Common myeloid progenitor, CD34-positive (primary cell): ENCODE measurements around the gene MRTFA.
"Not testable (repeated sequence)": the region's sequence is repeated elsewhere in the genome, so short reads cannot be mapped to it uniquely, and the experiment has no call there.

Experiments
- CTCF ChIA-PET: fragments of 350-600 bp; sonication (Branson Sonifier 250); formaldehyde crosslinking; loops from one replicate; lab custom pipeline; 2021; ENCODE audit warnings: antibody characterized with exemption; lab: Charles Lee
- POLR2A ChIA-PET: fragments of 350-600 bp; sonication (Branson Sonifier 250); formaldehyde crosslinking; loops from one replicate; lab custom pipeline; 2021; ENCODE audit warnings: antibody characterized with exemption; lab: Charles Lee
- DNase-seq, 3 donors: peaks; one replicate each; pipeline versions ENCODE4 v3.0.0 to v3.0.0-alpha.2; 2013
- H3K27ac ChIP-seq, 2 experiments: 1 replicate in 1 of 2; 2 replicates in 1 of 2; pipeline ENCODE4 v1.7.0; 2013; ENCODE audit warnings: inconsistent platforms in 2 of 2, low read length in 2 of 2, mild to moderate bottlenecking in 2 of 2, low read depth in 1 of 2, moderate library complexity in 1 of 2; ENCODE audit not compliant: severe bottlenecking in 2 of 2, insufficient read depth in 1 of 2, poor library complexity in 1 of 2
- H3K27me3 ChIP-seq, 5 experiments: replicated peaks in 2 of 5; 1 replicate in 3 of 5; 2 replicates in 2 of 5; pipeline versions ENCODE4 v1.6.1 to v1.7.0; 2013; ENCODE audit warnings: low read length in 4 of 5, mild to moderate bottlenecking in 2 of 5, moderate library complexity in 2 of 5, inconsistent platforms in 1 of 5; ENCODE audit not compliant: insufficient read depth in 5 of 5, control insufficient read depth in 4 of 5
- H3K36me3 ChIP-seq, 4 experiments: 1 replicate in 2 of 4; 2 replicates in 2 of 4; pipeline versions ENCODE4 v1.6.1 to v1.7.0; 2013; ENCODE audit warnings: low read length in 3 of 4, control low read depth in 1 of 4, mild to moderate bottlenecking in 1 of 4; ENCODE audit not compliant: control insufficient read depth in 4 of 4, insufficient read depth in 4 of 4
- H3K4me1 ChIP-seq, 4 experiments: 1 replicate in 3 of 4; 2 replicates in 1 of 4; pipeline versions ENCODE4 v1.6.1 to v1.7.1; 2013; ENCODE audit warnings: low read length in 3 of 4, mild to moderate bottlenecking in 3 of 4, control low read depth in 1 of 4, inconsistent platforms in 1 of 4, moderate library complexity in 1 of 4; ENCODE audit not compliant: control insufficient read depth in 4 of 4, insufficient read depth in 4 of 4; ENCODE audit errors: control extremely low read depth in 1 of 4
- H3K4me3 ChIP-seq, 7 experiments: 1 replicate in 4 of 7; 2 replicates in 3 of 7; pipeline versions ENCODE4 v1.5.1 to v1.7.0; 2013; ENCODE audit warnings: mild to moderate bottlenecking in 7 of 7, low read length in 6 of 7, moderate library complexity in 6 of 7, inconsistent platforms in 2 of 7, low read depth in 2 of 7, control low read depth in 1 of 7; ENCODE audit not compliant: insufficient read depth in 4 of 7, control insufficient read depth in 1 of 7; ENCODE audit errors: extremely low read depth in 1 of 7
- H3K9me3 ChIP-seq, 5 experiments: 1 replicate in 4 of 5; 2 replicates in 1 of 5; pipeline versions ENCODE4 v1.6.1 to v1.7.1; 2013; ENCODE audit warnings: low read length in 4 of 5, mild to moderate bottlenecking in 2 of 5, inconsistent platforms in 1 of 5, low read depth in 1 of 5, moderate library complexity in 1 of 5; ENCODE audit not compliant: control insufficient read depth in 4 of 5, insufficient read depth in 2 of 5; ENCODE audit errors: control extremely low read depth in 1 of 5
- WGBS: methylation state at CpG from one replicate; pipeline ENCODE4 v1.1.5; 2013; ENCODE audit not compliant: insufficient coverage; 5-methylcytosine and 5-hydroxymethylcytosine counted together

MRTFA gene

GRCh38 chr22:40603088-40603605, 33.4 kb downstream of the MRTFA start:
- ChIA-PET CTCF (no interaction called here), POLR2A (no interaction called here)
- 93% methylated on average over 2 of the region's 4 CpGs for WGBS
- Histone ChIP-seq H3K9me3 (no peaks in the 10 kb centered on the region), H3K27me3 (no peaks in the 10 kb centered on the region), H3K4me3 (no peak overlapping the region), H3K36me3 (no peaks in the 10 kb centered on the region), H3K4me1 (peaks cover 0 to 5% (median under 1%) of the 10 kb centered on the region in 4 experiments), H3K27ac (no peak overlapping the region)
- no peak for DNase-seq

- no peaks in the 10 kb centered on the region for H3K27me3 ChIP-seq
- peaks cover 0 to 5% (median under 1%) of the 10 kb centered on the region in 4 experiments for H3K4me1 ChIP-seq
- DNase-seq, result no peak
Observed at GRCh38 chr22:40602231-40602630, 34.3 kb downstream of the MRTFA start.

DNA sequence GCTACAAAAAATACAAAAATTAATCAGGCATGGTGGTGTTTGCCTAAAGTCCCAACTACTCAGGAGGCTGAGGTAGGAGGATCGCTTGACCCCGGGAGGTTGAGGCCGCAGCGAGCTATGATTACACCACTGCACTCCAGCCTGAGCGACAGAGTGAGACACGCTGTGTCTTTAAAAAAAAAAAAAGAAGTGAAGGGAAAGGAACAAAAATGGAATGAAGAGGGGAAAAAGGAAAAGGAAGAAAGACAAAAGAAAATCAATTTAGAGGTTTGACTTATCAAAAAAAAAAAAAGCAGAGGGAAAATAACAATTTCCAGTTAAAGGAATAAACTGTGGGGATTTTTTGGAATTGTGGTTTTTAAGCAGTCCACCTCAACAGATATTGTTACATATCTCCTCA, 36.8 kb downstream of the MRTFA start:
- no peaks in the 10 kb centered on the region for H3K36me3 ChIP-seq
- DNase-seq, result no peak
- H3K4me1 ChIP-seq, result peaks cover 0 to 5% (median 1%) of the 10 kb centered on the region in 4 experiments
- POLR2A ChIA-PET, result no interaction called here
- WGBS, result 100% methylated on average over 6 of the region's 6 CpGs
- no peak overlapping the region for H3K27ac ChIP-seq
- CTCF ChIA-PET, result interaction anchor here (1.0 to 1.3 kb wide), 2 partner anchors 17 to 38 kb away, joined by 3 read pairs; no protein-coding TSS in a partner anchor
- no peaks in the 10 kb centered on the region for H3K9me3 ChIP-seq
- H3K27me3 ChIP-seq, result no peaks in the 10 kb centered on the region
- H3K4me3 ChIP-seq, result no peak overlapping the region

More at GRCh38 chr22:40602231-40602630, 34.3 kb downstream of the MRTFA start:
- H3K4me3 ChIP-seq, result no peak overlapping the region
- no peaks in the 10 kb centered on the region for H3K36me3 ChIP-seq
- no peak overlapping the region for H3K27ac ChIP-seq
- ChIA-PET POLR2A (no interaction called here), CTCF (no interaction called here)
- H3K9me3 ChIP-seq, result no peaks in the 10 kb centered on the region
- WGBS, result no CpG with 5 or more reads among the region's 1 CpG

- POLR2A ChIA-PET, H3K27ac ChIP-seq, H3K36me3 ChIP-seq, H3K27me3 ChIP-seq, H3K4me3 ChIP-seq, DNase-seq, H3K9me3 ChIP-seq, H3K4me1 ChIP-seq: not testable (repeated sequence)
- WGBS, result 96% methylated on average over 5 of the region's 10 CpGs
- CTCF ChIA-PET, result interaction anchor here (1.3 kb wide), 1 partner anchor 16 kb away, joined by 3 read pairs; no protein-coding TSS in a partner anchor
Observed at GRCh38 chr22:40598712-40599111, 37.8 kb downstream of the MRTFA start.

- Histone ChIP-seq H3K27ac (no peak overlapping the region), H3K36me3 (no peaks in the 10 kb centered on the region), H3K4me3 (no peak overlapping the region), H3K9me3 (no peaks in the 10 kb centered on the region), H3K27me3 (no peaks in the 10 kb centered on the region), H3K4me1 (peaks cover 0 to 11% (median 3%) of the 10 kb centered on the region in 4 experiments)
- no peak for DNase-seq
- 94% methylated on average over 5 of the region's 7 CpGs for WGBS
- ChIA-PET POLR2A (no interaction called here), CTCF (interaction anchor here (1.3 kb wide), 1 partner anchor 45 kb away, joined by 3 read pairs; no protein-coding TSS in a partner anchor)
Observed at GRCh38 chr22:40597526-40598430, 38.7 kb downstream of the MRTFA start.

GRCh38 chr22:40595497-40596234, 40.9 kb downstream of the MRTFA start:
- Histone ChIP-seq H3K36me3 (no peaks in the 10 kb centered on the region), H3K9me3 (no peaks in the 10 kb centered on the region), H3K27me3 (no peaks in the 10 kb centered on the region), H3K27ac (no peak overlapping the region), H3K4me3 (no peak overlapping the region), H3K4me1 (peaks cover 4 to 21% (median 11%) of the 10 kb centered on the region in 4 experiments)
- WGBS, result no CpG with 5 or more reads among the region's 2 CpGs
- POLR2A ChIA-PET, result interaction anchor here (0.6 kb wide), 1 partner anchor 328 kb away, joined by 3 read pairs; no protein-coding TSS in a partner anchor
- DNase-seq, result no peak
- CTCF ChIA-PET, result interaction anchor here (1.3 to 1.5 kb wide), 2 partner anchors 16 to 38 kb away, joined by 3 read pairs; no protein-coding TSS in a partner anchor
